ENCODE results near the gene PNPLA2.

The PNPLA2 gene

GRCh38 chr11:844693-845644 is 26.3 kb downstream of the PNPLA2 start:
- no peaks in the 10 kb centered on the region for H3K27me3 ChIP-seq
- H3K4me3 ChIP-seq (ENCODE audit: low read depth, low read length): no peak overlapping the region; the same call in 1 of the 2 replicates
- peaks cover 2% of the 10 kb centered on the region for H3K36me3 ChIP-seq
- DNase-seq: peak; percentile 74
- no peak for TF ChIP-seq CTCF (IDR thresholded peaks at IDR 0.05; ENCODE audit: low read depth, low read length)
- H3K4me1 ChIP-seq: peaks cover 8% of the 10 kb centered on the region
- H3K9me3 ChIP-seq: no peaks in the 10 kb centered on the region

GRCh38 chr11:845872-846495 is 27.3 kb downstream of the PNPLA2 start:
- H3K4me1 ChIP-seq: peaks cover 8% of the 10 kb centered on the region
- H3K4me3 ChIP-seq (ENCODE audit: low read depth, low read length): no peak overlapping the region
- H3K27me3 ChIP-seq: no peaks in the 10 kb centered on the region; the same call in 1 of the 2 replicates
- no peak for TF ChIP-seq CTCF (IDR thresholded peaks at IDR 0.05; ENCODE audit: low read depth, low read length)
- no peaks in the 10 kb centered on the region for H3K9me3 ChIP-seq
- H3K36me3 ChIP-seq: no peaks in the 10 kb centered on the region
- DNase-seq: no peak

- H3K36me3 ChIP-seq: no peaks in the 10 kb centered on the region
Measured at GRCh38 chr11:846496-847098, 27.9 kb downstream of the PNPLA2 start.

GRCh38 chr11:847876-848275 is 29.2 kb downstream of the PNPLA2 start:
- H3K4me3 ChIP-seq (ENCODE audit: low read depth, low read length): no peak overlapping the region
- no peak for TF ChIP-seq CTCF (IDR thresholded peaks at IDR 0.05; ENCODE audit: low read depth, low read length)
- DNase-seq: no peak
- no peaks in the 10 kb centered on the region; the same call in 1 of the 2 replicates for H3K27me3 ChIP-seq
- no peaks in the 10 kb centered on the region for H3K36me3 ChIP-seq
- no peaks in the 10 kb centered on the region for H3K9me3 ChIP-seq
- H3K4me1 ChIP-seq: peaks cover 8% of the 10 kb centered on the region

More at GRCh38 chr11:846496-847098, 27.9 kb downstream of the PNPLA2 start:
- Histone ChIP-seq H3K4me1 (peaks cover 8% of the 10 kb centered on the region), H3K4me3 (ENCODE audit: low read depth, low read length) (no peak overlapping the region), H3K27me3 (no peaks in the 10 kb centered on the region; the same call in 1 of the 2 replicates), H3K9me3 (no peaks in the 10 kb centered on the region)
- DNase-seq: no peak
- TF ChIP-seq CTCF (IDR thresholded peaks at IDR 0.05; ENCODE audit: low read depth, low read length): no peak

GRCh38 chr11:848380-848931 is 29.7 kb downstream of the PNPLA2 start:
- peak; percentile 58 for DNase-seq
- peak; percentile 62 for TF ChIP-seq CTCF (IDR thresholded peaks at IDR 0.05; ENCODE audit: low read depth, low read length)
- Histone ChIP-seq H3K4me1 (peaks cover 8% of the 10 kb centered on the region), H3K9me3 (no peaks in the 10 kb centered on the region), H3K36me3 (no peaks in the 10 kb centered on the region), H3K27me3 (no peaks in the 10 kb centered on the region; the same call in 1 of the 2 replicates), H3K4me3 (ENCODE audit: low read depth, low read length) (no peak overlapping the region)
